ENCODE data around the gene TMEM178B. TPM values are rescaled to one million over a fixed set of nuclear protein-coding genes. Genes with fewer than 3 reads are reported as not detected.

The TMEM178B gene
- polyA plus RNA-seq, 1 donor from 2014 or later = 40.7 TPM

DNA sequence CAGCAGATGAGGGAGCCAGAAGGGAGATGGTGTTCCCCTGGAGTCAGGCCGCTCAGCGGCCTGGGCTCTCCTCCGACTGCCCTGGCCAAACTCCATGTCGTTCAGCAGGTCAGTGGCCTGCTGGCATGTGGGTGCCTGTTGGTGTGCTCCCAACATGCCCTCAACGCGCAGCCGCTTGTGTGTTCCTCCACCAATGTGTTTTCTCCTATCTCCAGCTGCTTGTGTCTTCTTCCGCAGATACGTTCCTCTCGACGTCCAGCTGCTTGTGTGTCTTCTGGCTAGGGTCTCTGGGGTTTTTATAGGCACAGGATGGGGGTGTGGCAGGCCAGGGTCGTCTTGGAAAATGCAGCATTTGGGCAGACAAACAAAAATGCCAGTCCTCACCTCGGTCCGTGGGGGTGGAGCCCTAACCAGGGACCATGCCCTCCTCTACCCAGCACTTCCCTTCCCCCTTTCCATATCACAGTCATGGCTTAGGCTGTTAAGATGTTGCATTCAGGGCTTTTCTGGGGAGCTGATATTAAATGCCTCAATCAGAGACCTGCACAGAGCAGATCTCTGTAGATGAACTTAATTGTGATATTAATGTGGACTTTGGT lies 111.6 kb downstream of the TMEM178B start:
- TF ChIP-seq MXI1 (conservative IDR thresholded peaks at IDR 0.05; ENCODE audit: poor library complexity, severe bottlenecking) (no peak), POLR2AphosphoS5 (IDR thresholded peaks at IDR 0.05) (no peak), EP300 (conservative IDR thresholded peaks at IDR 0.05; ENCODE audit: poor library complexity, severe bottlenecking) (no peak), TAF1 (IDR thresholded peaks at IDR 0.05; ENCODE audit: low read depth) (no peak), CTCF (IDR thresholded peaks at IDR 0.05; ENCODE audit: poor library complexity, severe bottlenecking) (no peak), EZH2 (IDR thresholded peaks at IDR 0.05; ENCODE audit: borderline replicate concordance, insufficient read depth, low read length, poor library complexity, severe bottlenecking) (no peak), RAD21 (conservative IDR thresholded peaks at IDR 0.05) (no peak), SMC3 (conservative IDR thresholded peaks at IDR 0.05; ENCODE audit: poor library complexity) (no peak)
- TF ChIP-seq, protein P1, sequence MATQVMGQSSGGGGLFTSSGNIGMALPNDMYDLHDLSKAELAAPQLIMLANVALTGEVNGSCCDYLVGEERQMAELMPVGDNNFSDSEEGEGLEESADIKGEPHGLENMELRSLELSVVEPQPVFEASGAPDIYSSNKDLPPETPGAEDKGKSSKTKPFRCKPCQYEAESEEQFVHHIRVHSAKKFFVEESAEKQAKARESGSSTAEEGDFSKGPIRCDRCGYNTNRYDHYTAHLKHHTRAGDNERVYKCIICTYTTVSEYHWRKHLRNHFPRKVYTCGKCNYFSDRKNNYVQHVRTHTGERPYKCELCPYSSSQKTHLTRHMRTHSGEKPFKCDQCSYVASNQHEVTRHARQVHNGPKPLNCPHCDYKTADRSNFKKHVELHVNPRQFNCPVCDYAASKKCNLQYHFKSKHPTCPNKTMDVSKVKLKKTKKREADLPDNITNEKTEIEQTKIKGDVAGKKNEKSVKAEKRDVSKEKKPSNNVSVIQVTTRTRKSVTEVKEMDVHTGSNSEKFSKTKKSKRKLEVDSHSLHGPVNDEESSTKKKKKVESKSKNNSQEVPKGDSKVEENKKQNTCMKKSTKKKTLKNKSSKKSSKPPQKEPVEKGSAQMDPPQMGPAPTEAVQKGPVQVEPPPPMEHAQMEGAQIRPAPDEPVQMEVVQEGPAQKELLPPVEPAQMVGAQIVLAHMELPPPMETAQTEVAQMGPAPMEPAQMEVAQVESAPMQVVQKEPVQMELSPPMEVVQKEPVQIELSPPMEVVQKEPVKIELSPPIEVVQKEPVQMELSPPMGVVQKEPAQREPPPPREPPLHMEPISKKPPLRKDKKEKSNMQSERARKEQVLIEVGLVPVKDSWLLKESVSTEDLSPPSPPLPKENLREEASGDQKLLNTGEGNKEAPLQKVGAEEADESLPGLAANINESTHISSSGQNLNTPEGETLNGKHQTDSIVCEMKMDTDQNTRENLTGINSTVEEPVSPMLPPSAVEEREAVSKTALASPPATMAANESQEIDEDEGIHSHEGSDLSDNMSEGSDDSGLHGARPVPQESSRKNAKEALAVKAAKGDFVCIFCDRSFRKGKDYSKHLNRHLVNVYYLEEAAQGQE (IDR thresholded peaks at IDR 0.05; ENCODE audit: borderline replicate concordance) = no peak
- H3K4me2 ChIP-seq (ENCODE audit: low read length) = no peak overlapping the region
- H3K36me3 ChIP-seq (ENCODE audit: insufficient read depth, low read length) = no peaks in the 10 kb centered on the region
- H3K27me3 ChIP-seq (ENCODE audit: insufficient read depth, low read depth, low read length) = no peaks in the 10 kb centered on the region
- H4K20me1 ChIP-seq (ENCODE audit: insufficient read depth) = no peaks in the 10 kb centered on the region
- peaks cover 21% of the 10 kb centered on the region for H3K79me2 ChIP-seq (replicated peaks; ENCODE audit: insufficient read depth, low read length)
- no peaks in the 10 kb centered on the region for H3K9me3 ChIP-seq (ENCODE audit: low read length)
- no peaks in the 10 kb centered on the region for H3K9me2 ChIP-seq (ENCODE audit: insufficient read depth, low read length)
- no peak overlapping the region for H3K9ac ChIP-seq (ENCODE audit: low read length)
- H3K27ac ChIP-seq (ENCODE audit: low read length) = no peak overlapping the region
- H2AFZ ChIP-seq (ENCODE audit: low read depth, low read length) = no peak overlapping the region
- no peaks in the 10 kb centered on the region for H3F3A ChIP-seq (ENCODE audit: insufficient read depth, low read length, poor library complexity, severe bottlenecking)
- no peak overlapping the region for H3K4me3 ChIP-seq (ENCODE audit: low read length)

DNA sequence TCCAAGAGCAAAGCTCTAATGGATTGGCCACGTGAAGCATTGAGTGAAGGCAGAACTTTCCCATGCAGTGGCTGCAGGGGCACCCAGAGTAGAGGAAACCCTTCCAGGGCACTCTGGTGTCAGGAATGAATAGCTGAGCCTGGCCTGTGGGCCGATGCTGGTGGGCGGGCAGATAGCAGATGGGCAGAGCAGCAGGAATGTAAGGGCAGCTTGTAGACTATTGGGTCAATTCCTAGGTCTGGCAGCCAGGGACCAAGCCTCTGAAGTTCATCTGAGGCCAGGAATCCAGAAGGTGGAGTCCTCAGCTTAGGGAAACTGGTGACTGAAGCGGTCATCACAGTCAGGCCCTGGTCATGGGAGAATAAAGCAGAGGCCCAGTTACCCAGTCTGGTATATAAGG lies 115.4 kb downstream of the TMEM178B start:
- H3K79me2 ChIP-seq (replicated peaks; ENCODE audit: insufficient read depth, low read length) = peaks cover 14% of the 10 kb centered on the region
- H3K4me3 ChIP-seq (ENCODE audit: low read length) = no peak overlapping the region
- H2AFZ ChIP-seq (ENCODE audit: low read depth, low read length) = no peak overlapping the region
- H3K4me2 ChIP-seq (ENCODE audit: low read length) = no peak overlapping the region
- no peaks in the 10 kb centered on the region for H3K9me2 ChIP-seq (ENCODE audit: insufficient read depth, low read length)
- no peaks in the 10 kb centered on the region for H4K20me1 ChIP-seq (ENCODE audit: insufficient read depth)
- H3K36me3 ChIP-seq (ENCODE audit: insufficient read depth, low read length) = no peaks in the 10 kb centered on the region
- no peak overlapping the region for H3K9ac ChIP-seq (ENCODE audit: low read length)
- no peaks in the 10 kb centered on the region for H3K9me3 ChIP-seq (ENCODE audit: low read length)
- no peak overlapping the region for H3K27ac ChIP-seq (ENCODE audit: low read length)
- no peaks in the 10 kb centered on the region for H3F3A ChIP-seq (ENCODE audit: insufficient read depth, low read length, poor library complexity, severe bottlenecking)
- TF ChIP-seq TAF1 (IDR thresholded peaks at IDR 0.05; ENCODE audit: low read depth) = no peak
- TF ChIP-seq MXI1 (conservative IDR thresholded peaks at IDR 0.05; ENCODE audit: poor library complexity, severe bottlenecking) = no peak
- no peak for TF ChIP-seq EZH2 (IDR thresholded peaks at IDR 0.05; ENCODE audit: borderline replicate concordance, insufficient read depth, low read length, poor library complexity, severe bottlenecking)
- TF ChIP-seq POLR2AphosphoS5 (IDR thresholded peaks at IDR 0.05) = no peak
- TF ChIP-seq RAD21 (conservative IDR thresholded peaks at IDR 0.05) = no peak
- no peak for TF ChIP-seq CTCF (IDR thresholded peaks at IDR 0.05; ENCODE audit: poor library complexity, severe bottlenecking)
- TF ChIP-seq, protein P1 (IDR thresholded peaks at IDR 0.05; ENCODE audit: borderline replicate concordance) = no peak
- no peak for TF ChIP-seq SMC3 (conservative IDR thresholded peaks at IDR 0.05; ENCODE audit: poor library complexity)
- H3K27me3 ChIP-seq (ENCODE audit: insufficient read depth, low read depth, low read length) = no peaks in the 10 kb centered on the region

All from neural cell (in vitro differentiated cells).